Sigmoid colon (tissue), 4 donors: ENCODE measurements around the gene ABCC4.

Source experiments
- EP300 ChIP-seq, 4 donors: sonication (generic); formaldehyde crosslinking; IDR thresholded peaks; one replicate each; pipeline ENCODE4 v1.6.1; 2017; ENCODE audit warnings: antibody characterized with exemption in 4 of 4
- TF ChIP-seq, protein P1 (sequence below), 4 experiments: fragments of 450-650 bp in 3 of 4; fragments of 200-600 bp in 1 of 4; IDR thresholded peaks; one replicate each; pipeline ENCODE4 v1.5.1; 2016 to 2019; ENCODE audit warnings: antibody characterized with exemption in 4 of 4, mild to moderate bottlenecking in 3 of 4, moderate library complexity in 2 of 4

DNA sequence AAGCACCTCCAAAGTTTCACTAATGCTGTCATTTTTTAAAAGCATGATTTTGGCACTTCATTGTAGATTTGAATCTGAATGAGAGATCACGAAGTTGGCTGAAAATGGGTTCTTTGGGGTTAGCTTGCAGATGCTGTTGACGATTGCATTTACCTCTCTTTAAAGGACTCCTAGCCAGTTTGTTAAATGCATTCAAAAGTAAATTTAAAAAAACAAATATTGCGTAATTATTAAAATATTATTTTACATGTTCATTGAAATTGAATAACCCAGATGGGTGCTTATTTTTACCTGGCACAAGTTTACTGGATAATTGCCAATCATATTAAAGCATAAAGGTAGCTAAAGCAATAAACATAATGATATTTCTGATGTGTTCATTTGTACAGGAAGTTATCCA lies 172.2 kb downstream of the ABCC4 start:
- TF ChIP-seq, protein P1, sequence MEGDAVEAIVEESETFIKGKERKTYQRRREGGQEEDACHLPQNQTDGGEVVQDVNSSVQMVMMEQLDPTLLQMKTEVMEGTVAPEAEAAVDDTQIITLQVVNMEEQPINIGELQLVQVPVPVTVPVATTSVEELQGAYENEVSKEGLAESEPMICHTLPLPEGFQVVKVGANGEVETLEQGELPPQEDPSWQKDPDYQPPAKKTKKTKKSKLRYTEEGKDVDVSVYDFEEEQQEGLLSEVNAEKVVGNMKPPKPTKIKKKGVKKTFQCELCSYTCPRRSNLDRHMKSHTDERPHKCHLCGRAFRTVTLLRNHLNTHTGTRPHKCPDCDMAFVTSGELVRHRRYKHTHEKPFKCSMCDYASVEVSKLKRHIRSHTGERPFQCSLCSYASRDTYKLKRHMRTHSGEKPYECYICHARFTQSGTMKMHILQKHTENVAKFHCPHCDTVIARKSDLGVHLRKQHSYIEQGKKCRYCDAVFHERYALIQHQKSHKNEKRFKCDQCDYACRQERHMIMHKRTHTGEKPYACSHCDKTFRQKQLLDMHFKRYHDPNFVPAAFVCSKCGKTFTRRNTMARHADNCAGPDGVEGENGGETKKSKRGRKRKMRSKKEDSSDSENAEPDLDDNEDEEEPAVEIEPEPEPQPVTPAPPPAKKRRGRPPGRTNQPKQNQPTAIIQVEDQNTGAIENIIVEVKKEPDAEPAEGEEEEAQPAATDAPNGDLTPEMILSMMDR (IDR thresholded peaks at IDR 0.05), result no peak
- TF ChIP-seq EP300 (IDR thresholded peaks at IDR 0.05), result no peak
